ENCODE data around the gene EFL1.
"Not testable (repeated sequence)": the region's sequence is repeated elsewhere in the genome, so short reads cannot be mapped to it uniquely, and the experiment has no call there.

EFL1 gene

GRCh38 chr15:82275410-82275809 lies 12.9 kb upstream of the EFL1 start:
- DNase-seq: peak; percentile 9

- no peak for DNase-seq
Measured at GRCh38 chr15:82272154-82272553, 9.6 kb upstream of the EFL1 start.

DNA sequence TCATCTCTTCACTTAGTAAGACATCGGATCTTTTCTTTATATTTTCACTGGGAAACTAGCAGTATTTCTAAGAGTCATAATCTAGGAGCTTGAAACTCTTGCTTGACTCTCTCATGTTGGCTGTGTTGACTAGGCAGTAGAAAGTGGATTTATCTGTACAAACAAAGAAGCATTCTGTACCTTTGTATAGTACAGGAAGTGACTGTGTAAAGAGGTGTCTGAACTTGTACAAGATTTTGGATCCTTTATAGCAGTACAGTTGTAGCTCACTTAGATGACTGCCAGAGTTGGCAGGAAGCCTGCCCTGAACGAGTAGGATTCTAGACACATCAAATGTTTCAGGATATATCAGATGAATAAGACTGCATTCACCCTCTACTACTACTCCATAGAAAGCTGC lies 5.9 kb upstream of the EFL1 start:
- DNase-seq: not testable (repeated sequence)

DNA sequence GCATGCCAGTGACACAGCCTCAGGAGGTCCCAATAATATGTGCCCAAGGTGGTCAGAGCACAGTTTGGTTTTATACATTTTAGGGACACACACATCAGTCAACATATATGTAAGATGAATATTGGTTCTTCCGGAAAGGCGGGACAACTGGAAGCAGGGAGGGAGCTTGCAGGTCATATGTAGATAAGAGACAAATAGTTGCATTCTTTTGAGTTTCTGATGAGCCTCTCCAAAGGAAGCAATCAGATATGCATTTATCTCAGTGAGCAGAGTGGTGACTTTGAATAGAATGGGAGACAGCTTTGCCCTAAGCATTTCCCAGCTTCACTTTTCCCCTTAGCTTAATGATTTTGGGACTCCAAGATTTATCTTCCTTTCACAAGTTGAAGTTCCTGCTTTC lies 4.6 kb upstream of the EFL1 start:
- not testable (repeated sequence) for DNase-seq

- DNase-seq: no peak
Measured at GRCh38 chr15:82263350-82263749, 816 bp upstream of the EFL1 start.

GRCh38 chr15:82261566-82262421 lies 740 bp downstream of the EFL1 start:
- peak; percentile 5 for DNase-seq

- not testable (repeated sequence) for DNase-seq
Measured at GRCh38 chr15:82248261-82248660, 14.3 kb downstream of the EFL1 start.

- not testable (repeated sequence) for DNase-seq
Measured at GRCh38 chr15:82245956-82246355, 16.6 kb downstream of the EFL1 start.

GRCh38 chr15:82243644-82244043 lies 18.9 kb downstream of the EFL1 start:
- DNase-seq: not testable (repeated sequence)

DNA sequence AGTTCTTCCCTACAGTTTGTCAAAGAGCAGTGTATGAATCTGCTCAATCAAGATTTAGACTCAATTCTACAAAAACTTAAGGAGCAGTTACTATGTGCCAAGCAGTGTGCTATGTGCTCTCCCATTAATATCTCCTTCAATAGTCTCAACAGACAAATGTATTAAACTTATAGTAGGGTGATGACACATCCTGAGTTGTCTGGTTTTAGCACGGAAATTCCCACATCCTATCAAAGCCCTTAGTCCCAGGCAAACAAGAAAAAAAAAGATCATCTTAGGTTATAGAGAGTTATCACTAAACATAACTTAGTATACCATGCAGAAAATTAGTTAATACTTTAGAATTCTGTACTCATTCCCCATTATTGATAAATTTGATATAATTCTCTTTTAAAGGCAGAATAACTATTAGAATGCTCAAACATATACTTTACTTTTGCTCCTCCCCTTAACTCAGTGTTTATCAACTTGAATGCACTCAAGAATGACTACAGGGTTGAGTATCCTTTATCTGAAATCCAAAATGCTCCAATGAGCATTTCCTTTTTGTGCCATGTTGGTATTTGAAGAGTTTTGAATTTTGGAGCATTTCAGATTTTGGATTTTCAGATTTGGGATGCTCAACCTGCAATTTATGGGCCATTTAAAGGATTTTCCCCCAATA lies 20.6 kb downstream of the EFL1 start:
- not testable (repeated sequence) for DNase-seq

DNA sequence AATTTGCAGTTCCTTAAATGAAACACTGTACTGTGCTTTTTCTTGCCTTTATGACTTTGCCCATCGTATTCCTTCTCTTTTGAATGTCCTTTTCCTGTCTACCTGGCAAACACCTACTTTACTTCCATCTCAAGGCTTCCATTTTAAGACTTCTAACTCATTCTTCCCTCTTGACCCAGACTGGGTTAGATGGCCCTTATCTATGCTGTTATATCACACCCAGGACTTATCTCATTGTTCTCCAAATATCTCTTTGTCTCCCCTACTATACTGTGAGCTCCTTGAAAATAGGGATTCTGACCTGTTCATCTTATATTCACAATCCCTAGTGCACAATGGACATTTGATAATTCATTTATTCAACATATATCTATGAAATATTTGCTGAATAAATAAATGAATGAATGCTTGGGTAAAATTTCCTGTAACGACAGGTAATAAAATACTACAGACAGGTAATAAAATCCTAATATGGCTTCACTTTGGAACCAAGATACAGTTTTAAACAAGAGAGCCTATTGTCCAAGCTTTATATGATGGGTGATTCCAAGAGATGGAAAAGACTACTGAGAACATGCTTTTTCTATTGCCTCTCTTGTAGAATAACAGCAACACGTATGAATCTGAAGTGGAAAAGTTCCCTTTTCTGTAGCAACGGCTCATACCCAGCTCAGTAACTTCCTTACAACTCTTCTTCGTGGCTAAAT lies 22.7 kb downstream of the EFL1 start:
- no peak for DNase-seq

- not testable (repeated sequence) for DNase-seq
Measured at GRCh38 chr15:82237944-82238534, 24.5 kb downstream of the EFL1 start.

DNA sequence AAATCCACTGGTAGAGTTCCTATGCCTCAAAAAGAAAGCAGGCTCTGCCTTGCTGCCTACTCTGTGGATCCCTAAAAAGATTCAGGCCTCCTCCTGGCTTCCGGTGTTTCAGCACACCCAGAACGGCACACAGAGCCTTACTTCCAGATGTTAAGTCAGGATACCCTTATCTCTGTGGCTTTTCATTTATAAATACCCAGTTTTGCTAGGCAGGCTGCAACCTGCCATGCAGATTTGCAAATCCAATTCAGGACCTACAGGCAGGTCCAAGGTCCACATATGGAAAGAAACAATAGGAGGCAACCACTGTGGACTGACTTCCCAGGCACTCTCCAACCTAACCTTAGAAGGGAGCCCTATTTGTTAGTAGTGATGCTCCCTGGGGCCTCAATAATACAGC lies 30.7 kb downstream of the EFL1 start:
- no peak for DNase-seq

DNA sequence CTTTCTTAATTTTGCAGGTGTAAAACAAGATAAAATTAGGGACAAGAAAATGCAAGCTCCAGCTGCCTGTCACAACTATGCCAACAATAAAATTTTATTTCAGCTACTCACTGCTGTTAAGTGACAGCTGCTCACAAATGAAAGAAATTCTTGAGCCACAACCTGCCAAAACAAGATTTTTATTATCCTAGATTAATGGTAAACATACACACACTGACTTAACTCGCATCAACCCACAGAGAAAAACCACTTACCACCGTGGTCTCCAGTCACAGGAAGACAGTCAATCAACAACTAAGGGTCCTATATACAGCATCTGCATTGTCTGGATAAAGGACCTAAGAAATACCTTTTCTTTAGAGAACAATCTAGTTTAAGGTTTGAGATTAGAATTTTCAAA lies 31.3 kb downstream of the EFL1 start:
- no peak for DNase-seq

GRCh38 chr15:82228750-82229149 lies 33.8 kb downstream of the EFL1 start:
- no peak for DNase-seq

DNA sequence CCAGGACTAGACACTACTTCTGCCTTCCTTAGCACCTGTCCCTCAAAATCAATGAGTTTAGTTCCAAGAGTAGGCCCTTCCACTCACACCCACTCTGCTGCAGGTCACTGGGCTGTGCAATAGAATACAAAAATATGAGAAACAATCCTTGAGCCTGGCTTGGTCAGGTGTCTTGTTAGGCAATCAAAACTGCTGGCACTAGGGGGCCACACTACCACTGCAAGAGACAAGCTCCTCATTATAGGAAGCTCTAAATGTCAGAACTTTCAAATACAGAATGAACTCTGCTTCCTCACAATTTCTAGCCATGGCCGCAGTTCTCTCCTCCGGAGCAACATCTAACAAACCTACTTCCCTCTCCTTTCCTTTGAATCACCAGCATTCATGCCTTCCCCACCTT lies 41.0 kb downstream of the EFL1 start:
- DNase-seq: not testable (repeated sequence)

DNA sequence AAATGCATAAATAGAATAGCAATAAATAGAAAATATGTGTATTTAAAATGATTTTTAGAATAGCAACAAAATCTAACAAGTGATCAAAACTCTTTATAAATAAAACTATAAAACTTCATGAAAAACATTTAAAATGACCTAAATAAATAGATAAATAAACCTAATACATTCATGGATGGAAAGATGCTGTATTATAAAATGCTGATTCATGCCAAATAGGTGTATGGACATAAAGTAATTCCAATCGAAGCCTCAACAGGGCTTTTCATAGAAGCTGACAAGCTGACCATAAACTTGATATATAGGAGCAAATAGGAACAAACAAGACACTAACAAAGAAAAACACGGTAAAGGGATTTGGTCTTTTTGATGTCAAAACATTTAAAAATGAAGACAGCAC lies 46.4 kb downstream of the EFL1 start:
- DNase-seq: not testable (repeated sequence)

DNA sequence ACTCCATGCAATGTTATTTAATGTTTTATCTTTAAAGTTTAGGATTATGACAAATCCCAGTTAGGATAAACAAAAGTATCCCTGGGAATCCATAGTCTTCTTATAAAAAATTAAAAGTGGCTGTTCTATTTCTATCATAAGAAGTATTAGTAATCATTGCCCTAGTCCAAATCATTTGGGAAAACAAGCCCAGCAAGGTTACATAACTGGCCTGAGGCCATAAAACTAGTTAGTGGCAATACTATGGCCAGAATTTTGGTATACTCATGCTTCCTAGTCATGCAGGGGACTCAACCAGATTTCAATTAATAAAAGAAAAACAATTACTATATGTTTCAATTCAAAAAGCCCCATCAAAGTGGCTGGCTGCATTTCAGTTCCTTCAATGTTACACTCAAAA lies 50.3 kb downstream of the EFL1 start:
- DNase-seq: not testable (repeated sequence)

DNA sequence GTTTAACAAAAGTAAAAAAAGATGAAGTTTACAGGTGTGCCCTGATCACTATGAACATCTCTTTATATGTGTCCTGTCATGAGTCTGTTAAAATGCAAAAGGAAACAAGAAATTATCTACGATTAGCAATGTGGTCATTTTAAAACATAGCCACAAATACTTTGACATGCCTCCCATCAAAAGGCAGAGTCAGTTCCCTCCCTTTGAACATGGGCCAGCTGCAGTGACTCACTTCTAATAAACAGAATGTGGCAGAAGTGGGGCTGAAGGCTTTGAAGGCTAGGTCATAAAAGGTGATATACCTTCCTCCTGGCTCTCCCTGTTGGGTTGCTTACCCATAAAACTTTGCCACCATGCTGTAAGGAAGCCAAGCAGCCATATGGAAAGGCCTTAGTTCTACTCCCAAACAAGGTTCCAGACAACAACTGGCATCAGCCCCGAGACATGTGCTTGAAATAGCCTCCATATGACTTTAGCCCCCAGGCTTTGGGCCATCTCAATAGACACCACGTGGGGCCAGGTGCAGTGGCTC lies 52.4 kb downstream of the EFL1 start:
- peak; percentile 16 for DNase-seq

GRCh38 chr15:82204575-82204974 lies 58.0 kb downstream of the EFL1 start:
- DNase-seq: not testable (repeated sequence)

GRCh38 chr15:82197733-82198594 lies 64.6 kb downstream of the EFL1 start:
- peak; percentile 95 for DNase-seq

- DNase-seq: no peak
Measured at GRCh38 chr15:82196353-82196752, 66.2 kb downstream of the EFL1 start.

Measured in eye (tissue), 1 donor.